ENCODE results near the gene IRAK2.

Gene IRAK2

DNA sequence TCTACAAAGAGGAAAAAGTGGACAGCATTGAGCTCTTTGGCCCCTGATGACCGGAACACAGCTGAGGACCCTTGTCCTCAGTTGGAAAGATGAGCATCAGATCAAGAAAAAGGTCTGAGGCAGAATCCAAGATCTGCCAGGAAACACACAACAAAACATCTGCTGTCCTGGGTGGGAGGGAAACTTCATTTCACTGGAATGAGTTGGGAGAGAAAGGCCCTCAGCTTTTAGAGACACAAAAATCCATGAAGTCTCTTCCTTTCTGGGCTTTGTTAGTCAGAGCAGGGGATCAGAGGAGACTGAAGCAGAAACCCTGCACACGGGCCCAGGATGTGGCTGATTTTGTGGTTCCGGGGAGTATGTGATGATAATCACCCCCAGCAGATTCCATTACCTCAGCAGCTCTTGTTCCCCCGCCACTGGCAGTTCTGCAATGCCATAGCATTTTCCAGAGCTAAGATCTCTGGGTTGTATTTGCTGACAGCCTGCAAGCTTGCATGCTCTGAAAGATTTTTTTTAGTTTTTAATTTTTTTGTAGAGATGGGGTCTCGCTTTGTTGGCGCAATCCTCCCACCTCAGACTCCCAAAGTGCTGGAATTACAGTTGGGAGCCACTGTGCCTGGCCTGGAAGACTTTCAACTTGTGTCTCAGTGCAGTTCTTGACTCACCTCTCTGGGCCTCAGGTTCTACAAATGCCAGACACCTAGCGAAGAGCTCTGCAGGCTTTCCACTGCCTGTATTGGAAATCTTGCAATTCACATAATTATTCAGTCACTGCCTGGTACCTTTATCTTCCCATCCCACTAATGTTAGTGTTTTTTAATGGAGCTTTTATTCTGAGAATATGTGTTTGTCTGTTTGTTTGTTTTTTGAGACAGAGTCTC, 77.7 kb downstream of the IRAK2 start:
- TF ChIP-seq, protein P1, sequence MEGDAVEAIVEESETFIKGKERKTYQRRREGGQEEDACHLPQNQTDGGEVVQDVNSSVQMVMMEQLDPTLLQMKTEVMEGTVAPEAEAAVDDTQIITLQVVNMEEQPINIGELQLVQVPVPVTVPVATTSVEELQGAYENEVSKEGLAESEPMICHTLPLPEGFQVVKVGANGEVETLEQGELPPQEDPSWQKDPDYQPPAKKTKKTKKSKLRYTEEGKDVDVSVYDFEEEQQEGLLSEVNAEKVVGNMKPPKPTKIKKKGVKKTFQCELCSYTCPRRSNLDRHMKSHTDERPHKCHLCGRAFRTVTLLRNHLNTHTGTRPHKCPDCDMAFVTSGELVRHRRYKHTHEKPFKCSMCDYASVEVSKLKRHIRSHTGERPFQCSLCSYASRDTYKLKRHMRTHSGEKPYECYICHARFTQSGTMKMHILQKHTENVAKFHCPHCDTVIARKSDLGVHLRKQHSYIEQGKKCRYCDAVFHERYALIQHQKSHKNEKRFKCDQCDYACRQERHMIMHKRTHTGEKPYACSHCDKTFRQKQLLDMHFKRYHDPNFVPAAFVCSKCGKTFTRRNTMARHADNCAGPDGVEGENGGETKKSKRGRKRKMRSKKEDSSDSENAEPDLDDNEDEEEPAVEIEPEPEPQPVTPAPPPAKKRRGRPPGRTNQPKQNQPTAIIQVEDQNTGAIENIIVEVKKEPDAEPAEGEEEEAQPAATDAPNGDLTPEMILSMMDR (IDR thresholded peaks at IDR 0.05; ENCODE audit: low read depth, low read length): no peak

DNA sequence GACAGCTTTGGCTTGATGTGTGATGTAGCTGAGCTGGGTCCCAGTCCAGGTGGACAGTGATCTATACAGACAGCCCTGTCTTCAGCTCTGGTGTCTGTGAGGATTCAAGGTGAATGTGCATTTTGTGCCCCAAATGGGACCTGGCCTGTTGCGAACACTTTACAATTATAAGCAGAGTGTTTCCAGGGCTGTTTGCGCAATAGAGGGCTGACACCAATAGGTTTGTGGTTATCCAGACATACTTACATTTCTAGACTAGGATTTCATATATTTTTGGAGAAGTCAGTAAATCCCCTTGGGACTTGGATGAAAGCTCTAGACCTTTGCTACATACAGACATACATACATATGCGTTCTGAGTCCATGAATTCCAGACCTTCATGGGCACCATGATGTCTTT, 79.3 kb downstream of the IRAK2 start:
- H3K4me3 ChIP-seq (ENCODE audit: low read depth, low read length): no peak overlapping the region
- TF ChIP-seq, protein P1 (IDR thresholded peaks at IDR 0.05; ENCODE audit: low read depth, low read length): no peak

More for the DNA sequence above, 77.7 kb downstream of the IRAK2 start:
- no peak overlapping the region for H3K4me3 ChIP-seq (ENCODE audit: low read depth, low read length)

DNA sequence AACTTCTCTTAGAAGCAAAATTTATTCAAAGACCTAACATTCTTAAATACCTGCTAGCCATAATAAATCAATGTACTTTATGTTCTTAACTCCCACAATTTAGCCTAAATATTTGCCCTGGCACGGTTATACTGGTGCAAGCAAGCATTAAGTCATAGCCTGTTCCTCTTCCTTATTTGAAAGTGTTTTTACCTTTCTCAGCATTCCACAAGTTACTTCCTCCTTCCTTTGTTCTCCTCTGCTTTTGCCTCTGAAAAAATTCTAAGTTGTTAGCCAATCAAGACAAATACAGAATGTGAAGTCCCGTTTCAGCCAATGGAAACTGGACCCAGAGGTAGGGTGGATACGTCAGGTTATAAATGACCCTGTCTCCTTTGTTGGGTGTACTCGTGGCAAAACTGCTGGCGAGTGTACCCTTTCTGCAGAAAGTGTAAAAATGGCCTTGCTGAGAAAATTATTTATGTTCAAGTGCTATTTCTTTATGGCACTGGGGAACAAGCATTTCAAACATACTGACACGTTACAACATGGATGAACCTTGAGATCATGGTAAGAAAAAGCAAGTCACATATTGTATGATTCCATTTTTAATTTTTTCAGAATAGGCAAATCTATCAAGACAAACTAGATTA, 80.5 kb downstream of the IRAK2 start:
- no peak overlapping the region for H3K4me3 ChIP-seq (ENCODE audit: low read depth, low read length)
- TF ChIP-seq, protein P1 (IDR thresholded peaks at IDR 0.05; ENCODE audit: low read depth, low read length): no peak

DNA sequence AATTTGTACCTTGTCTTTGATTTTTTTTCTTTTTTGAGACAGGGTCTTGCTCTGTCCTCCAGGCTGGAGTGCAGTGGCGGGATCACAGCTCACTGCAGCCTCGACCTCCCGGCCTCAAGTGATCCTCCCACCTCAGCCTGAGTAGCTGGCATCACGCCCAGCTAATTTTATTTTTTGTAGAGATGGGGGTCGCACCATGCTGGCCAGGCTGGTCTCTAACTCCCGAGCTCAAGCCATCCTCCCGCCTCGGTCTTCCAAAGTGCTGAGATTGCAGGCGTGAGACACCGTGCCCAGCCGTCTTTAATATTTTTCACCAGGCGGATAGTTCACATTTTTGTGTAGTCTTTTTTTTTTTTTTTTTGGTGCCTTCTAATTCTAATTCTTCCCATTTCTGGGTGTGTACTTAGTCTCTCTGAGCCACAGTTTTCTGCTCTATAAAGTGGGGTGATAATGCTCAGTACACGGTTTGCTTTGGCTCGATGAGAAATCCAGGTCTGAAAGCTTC, 83.0 kb downstream of the IRAK2 start:
- TF ChIP-seq, protein P1 (IDR thresholded peaks at IDR 0.05; ENCODE audit: low read depth, low read length): no peak

DNA sequence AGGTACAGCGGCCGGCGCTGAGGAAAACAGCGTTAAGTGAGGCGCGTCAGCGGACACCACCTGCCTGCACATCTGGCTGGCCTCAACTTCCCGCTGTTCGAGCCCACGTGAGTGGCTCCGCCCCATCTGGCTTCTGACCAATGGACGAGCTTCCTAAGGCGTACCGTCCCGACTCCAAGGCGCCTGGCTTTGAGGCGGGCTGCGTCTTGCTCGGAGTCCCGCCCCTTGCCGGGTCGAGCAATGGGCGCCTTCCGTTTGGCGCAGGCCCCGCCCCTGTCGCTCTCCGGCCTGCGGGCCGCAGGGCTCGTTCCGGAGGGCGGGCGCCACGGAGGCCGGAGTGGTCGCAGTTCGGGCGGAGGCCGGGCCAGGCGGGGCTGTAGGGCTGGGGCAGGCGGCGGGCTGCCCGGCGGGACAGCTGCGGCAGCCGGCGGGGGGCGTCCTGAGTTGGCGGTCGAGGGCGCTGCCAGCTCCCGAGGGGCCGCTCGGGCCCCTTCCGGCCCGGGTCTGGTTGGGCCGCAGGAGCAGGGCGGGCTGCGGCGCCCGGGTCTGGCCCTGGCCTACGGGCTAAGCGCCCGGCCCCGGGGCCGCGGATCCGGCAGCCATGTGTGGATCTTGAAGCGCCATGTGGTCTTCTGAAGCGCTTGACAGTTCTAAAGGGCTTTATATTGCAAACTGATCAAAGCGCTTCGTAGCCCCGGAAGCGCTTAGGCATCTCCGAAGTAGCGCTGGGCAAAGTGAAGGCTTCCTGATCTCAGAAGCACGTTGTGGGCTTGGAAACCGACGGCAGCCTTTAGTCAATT, 83.7 kb downstream of the IRAK2 start, which contains the start of gene TATDN2:
TATDN2 (plus strand) TSS at position 276 of the 800 bp plus-strand sequence. CDS start 742 bp downstream, outside the sequence.
- H3K4me3 ChIP-seq (ENCODE audit: low read depth, low read length): peak within 1 kb of the TSS; percentile 85

More for the DNA sequence above, 83.0 kb downstream of the IRAK2 start:
- peak overlapping the region; percentile 85 for H3K4me3 ChIP-seq (ENCODE audit: low read depth, low read length)

DNA sequence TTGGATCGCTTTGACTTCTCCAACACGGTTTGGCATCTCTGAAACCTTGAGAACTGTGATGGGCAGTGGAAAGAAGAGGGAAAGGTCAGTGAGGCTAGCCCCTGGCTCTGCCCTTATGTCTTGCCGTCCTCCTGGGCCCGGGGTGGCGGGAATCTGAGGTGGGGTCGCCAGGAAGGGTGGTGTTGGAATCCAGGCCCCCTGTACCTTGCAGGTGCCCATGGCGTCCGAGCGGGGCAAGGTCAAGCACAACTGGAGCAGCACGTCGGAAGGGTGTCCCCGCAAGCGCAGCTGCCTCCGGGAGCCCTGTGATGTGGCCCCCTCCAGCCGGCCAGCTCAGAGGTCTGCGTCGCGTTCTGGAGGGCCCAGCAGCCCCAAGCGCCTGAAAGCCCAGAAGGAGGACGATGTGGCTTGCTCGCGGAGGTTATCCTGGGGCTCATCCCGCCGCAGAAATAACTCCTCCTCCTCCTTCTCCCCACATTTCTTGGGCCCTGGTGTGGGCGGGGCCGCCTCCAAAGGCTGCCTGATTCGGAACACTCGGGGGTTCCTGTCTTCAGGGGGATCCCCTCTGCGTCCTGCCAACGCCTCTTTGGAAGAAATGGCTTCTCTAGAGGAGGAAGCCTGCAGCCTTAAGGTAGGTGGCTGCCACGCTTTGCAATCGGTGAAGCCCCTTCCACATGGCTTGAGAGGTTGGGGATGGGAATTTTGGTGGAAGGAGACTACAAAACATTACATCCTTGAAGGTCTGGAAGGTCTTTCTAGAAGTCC, 84.4 kb downstream of the IRAK2 start:
- H3K4me3 ChIP-seq (ENCODE audit: low read depth, low read length): peak overlapping the region; percentile 85
- TF ChIP-seq, protein P1 (IDR thresholded peaks at IDR 0.05; ENCODE audit: low read depth, low read length): no peak

More for the DNA sequence above, 83.7 kb downstream of the IRAK2 start, which contains the start of gene TATDN2:
- TF ChIP-seq, protein P1 (IDR thresholded peaks at IDR 0.05; ENCODE audit: low read depth, low read length): no peak
